ENCODE measurements around the gene RTN3.
"Not testable (repeated sequence)": the region's sequence is repeated elsewhere in the genome, so short reads cannot be mapped to it uniquely, and the experiment has no call there.

Gene RTN3, protein sequence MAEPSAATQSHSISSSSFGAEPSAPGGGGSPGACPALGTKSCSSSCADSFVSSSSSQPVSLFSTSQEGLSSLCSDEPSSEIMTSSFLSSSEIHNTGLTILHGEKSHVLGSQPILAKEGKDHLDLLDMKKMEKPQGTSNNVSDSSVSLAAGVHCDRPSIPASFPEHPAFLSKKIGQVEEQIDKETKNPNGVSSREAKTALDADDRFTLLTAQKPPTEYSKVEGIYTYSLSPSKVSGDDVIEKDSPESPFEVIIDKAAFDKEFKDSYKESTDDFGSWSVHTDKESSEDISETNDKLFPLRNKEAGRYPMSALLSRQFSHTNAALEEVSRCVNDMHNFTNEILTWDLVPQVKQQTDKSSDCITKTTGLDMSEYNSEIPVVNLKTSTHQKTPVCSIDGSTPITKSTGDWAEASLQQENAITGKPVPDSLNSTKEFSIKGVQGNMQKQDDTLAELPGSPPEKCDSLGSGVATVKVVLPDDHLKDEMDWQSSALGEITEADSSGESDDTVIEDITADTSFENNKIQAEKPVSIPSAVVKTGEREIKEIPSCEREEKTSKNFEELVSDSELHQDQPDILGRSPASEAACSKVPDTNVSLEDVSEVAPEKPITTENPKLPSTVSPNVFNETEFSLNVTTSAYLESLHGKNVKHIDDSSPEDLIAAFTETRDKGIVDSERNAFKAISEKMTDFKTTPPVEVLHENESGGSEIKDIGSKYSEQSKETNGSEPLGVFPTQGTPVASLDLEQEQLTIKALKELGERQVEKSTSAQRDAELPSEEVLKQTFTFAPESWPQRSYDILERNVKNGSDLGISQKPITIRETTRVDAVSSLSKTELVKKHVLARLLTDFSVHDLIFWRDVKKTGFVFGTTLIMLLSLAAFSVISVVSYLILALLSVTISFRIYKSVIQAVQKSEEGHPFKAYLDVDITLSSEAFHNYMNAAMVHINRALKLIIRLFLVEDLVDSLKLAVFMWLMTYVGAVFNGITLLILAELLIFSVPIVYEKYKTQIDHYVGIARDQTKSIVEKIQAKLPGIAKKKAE

DNA sequence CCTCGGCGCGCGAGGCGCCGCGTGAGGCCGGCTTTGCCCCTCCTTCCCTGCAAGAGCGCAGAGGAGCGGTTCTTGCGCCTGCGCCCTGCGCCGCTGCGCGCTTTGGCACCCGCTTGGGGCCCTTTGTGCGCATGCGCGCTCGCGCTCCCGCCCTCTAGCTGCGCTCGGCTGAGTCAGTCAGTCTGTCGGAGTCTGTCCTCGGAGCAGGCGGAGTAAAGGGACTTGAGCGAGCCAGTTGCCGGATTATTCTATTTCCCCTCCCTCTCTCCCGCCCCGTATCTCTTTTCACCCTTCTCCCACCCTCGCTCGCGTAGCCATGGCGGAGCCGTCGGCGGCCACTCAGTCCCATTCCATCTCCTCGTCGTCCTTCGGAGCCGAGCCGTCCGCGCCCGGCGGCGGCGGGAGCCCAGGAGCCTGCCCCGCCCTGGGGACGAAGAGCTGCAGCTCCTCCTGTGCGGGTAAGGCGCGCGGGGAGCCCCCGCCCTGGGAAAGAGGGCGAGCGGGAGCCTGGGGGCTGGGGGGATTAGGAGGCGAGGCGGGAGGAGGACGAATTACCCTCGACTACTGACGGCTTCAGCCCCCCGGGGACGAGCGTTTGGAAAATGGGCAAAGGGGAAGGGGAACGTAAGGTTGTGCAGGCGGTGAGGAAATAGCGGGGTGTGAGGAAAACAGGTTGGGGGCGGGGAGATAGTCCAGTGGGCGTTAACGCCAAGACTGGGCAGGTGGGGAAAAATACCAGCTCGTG lies at the start of gene RTN3:
Gene RTN3 (plus strand): TSS at position 180 of the 745 bp plus-strand sequence. CDS start 137 bp downstream, at position 317.
- DNase-seq (ENCODE audit: extremely low read depth, low read depth), result peak; percentile 96
- TF ChIP-seq, protein P1, sequence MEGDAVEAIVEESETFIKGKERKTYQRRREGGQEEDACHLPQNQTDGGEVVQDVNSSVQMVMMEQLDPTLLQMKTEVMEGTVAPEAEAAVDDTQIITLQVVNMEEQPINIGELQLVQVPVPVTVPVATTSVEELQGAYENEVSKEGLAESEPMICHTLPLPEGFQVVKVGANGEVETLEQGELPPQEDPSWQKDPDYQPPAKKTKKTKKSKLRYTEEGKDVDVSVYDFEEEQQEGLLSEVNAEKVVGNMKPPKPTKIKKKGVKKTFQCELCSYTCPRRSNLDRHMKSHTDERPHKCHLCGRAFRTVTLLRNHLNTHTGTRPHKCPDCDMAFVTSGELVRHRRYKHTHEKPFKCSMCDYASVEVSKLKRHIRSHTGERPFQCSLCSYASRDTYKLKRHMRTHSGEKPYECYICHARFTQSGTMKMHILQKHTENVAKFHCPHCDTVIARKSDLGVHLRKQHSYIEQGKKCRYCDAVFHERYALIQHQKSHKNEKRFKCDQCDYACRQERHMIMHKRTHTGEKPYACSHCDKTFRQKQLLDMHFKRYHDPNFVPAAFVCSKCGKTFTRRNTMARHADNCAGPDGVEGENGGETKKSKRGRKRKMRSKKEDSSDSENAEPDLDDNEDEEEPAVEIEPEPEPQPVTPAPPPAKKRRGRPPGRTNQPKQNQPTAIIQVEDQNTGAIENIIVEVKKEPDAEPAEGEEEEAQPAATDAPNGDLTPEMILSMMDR (IDR thresholded peaks at IDR 0.05; ENCODE audit: low read depth, low read length), result peak; percentile 13

DNA sequence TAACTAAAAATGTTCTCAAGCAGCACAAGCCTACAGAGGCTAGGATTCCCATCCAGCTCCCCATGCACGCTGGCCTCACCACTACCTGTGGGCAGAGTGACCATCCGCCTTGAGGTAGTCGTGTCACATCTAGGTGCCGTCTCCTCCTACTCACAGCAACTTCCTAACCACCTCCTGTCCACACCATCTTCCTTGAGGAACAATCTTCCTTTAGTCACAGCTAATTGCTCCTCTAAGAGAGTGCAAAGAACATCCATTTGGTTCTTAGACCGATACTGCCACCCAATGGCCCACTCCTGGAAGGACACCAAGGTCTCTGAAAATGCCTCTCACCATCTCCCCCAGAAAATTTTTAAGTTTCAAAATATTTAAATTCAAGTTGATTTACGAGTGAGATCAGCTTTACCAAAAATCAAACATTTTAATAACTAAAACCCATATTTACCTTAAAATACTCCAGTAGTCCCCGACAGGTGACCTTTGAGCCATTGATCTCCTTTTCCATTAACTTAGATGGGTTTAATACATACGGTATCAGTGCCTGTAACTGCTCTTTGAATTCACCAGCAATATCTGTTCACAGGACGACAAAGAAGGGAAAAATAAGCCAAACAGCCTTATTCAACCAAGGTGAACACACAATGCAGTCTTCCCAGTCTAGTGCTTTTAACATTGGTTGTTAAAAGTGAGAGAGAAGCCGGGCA lies 45.4 kb upstream of the RTN3 start:
- DNase-seq (ENCODE audit: extremely low read depth, low read depth), result no peak

DNA sequence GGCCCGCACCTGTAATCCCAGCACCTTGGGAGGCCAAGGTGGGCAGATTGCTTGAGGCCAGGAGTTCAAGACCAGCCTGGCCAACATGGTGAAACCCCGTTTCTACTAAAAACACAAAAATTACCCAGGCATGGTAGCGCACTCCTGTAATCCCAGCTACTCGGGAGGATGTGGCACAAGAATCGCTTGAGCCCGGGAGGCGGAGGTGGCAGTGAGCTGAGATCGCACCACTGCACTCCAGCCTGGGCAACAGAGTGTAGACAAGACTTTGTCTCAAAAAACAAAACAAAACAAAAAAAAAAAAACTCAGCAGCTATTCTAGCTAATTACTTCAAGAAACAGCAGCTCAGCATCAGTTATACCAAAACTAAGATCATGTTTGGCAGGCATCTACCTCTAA lies 42.9 kb upstream of the RTN3 start:
- not testable (repeated sequence) for DNase-seq (ENCODE audit: extremely low read depth, low read depth)

More for the DNA sequence above, 45.4 kb upstream of the RTN3 start:
- TF ChIP-seq, protein P1 (IDR thresholded peaks at IDR 0.05; ENCODE audit: low read depth, low read length), result peak; percentile 78

DNA sequence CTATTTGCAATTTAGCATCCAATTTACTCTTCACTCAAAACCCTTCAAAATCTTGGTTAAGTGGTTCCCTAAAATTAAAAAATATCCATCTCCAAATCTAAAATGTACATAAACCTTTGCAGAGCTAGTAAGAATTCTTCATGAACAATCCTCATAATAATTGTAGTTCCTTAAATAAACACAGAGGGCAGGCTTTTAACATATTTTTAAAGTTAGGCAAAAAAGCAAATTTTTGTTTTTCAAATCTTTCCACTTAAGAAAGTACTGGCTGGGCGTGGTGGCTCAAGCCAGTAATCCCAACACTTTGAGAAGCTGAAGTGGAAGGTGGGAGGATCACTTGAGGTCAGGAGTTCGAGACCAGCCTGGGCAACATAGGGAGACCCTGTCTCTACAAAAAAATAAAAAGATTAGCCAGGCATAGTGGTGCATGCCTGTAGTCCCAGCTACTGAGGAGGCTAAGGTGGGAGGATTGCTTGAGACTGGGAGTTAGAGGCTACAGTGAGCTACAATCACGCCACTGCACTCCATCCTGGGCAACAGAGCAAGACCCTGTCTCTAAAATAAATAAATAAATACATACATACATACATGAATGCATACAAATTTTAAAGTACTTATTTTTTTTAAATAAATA lies 42.0 kb upstream of the RTN3 start:
- peak; percentile 12 for DNase-seq (ENCODE audit: extremely low read depth, low read depth)
- TF ChIP-seq, protein P1 (IDR thresholded peaks at IDR 0.05; ENCODE audit: low read depth, low read length), result peak; percentile 36

DNA sequence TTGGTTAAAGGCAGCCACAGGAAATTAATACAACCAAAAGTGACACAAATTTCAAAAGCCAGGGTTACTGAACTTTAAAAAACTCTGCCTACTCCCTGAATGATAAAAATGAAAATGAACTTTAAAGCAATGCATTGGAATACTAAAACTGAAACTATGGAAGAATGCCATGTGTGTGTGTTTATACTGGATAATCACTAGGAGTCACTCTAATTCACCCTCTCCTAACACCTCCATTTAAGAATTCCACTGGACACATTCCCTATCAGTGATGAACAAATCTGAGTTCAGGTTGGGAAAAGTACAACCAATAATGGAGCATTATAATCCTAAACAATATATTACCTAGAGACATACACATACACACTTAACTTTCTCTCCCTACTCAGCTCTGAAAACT lies 39.6 kb upstream of the RTN3 start:
- DNase-seq (ENCODE audit: extremely low read depth, low read depth), result peak; percentile 3
- TF ChIP-seq, protein P1 (IDR thresholded peaks at IDR 0.05; ENCODE audit: low read depth, low read length), result no peak; the same call in 1 of the 2 replicates

DNA sequence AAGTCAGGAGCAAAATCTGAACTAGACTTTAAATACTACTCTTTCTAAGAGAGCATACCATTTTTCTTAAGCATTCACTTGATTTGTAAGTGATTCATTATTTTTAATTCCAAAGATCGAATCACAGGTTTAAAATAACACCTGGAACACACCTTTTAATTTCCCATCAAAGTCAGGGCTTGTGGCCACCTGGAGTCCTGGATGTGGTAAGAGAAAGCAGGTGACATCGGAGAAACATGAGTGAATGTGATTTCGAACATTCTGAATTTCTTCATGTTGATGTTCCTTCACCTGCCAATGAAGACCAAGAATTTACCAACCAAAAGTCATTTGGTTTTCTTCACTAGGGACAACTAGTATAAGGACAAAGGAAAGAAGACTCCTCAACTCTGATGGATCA lies 38.1 kb upstream of the RTN3 start:
- no peak for DNase-seq (ENCODE audit: extremely low read depth, low read depth)
- TF ChIP-seq, protein P1 (IDR thresholded peaks at IDR 0.05; ENCODE audit: low read depth, low read length), result no peak
